SU-DHL-6 (cell line): Measurements from ENCODE around the gene OR8D1.
"Not testable (repeated sequence)": the region's sequence is repeated elsewhere in the genome, so short reads cannot be mapped to it uniquely, and the experiment has no call there.

Experiments used
- H2AFZ ChIP-seq: fragments of 200-600 bp; sonication (generic); 2 replicates; pipeline ENCODE4 v1.6.1; 2014; ENCODE audit warnings: low read depth, mild to moderate bottlenecking, moderate library complexity, mixed read lengths, antibody characterized with exemption, low read length; ENCODE audit not compliant: severe bottlenecking
- H3F3A ChIP-seq: fragments of 200-600 bp; shearing (Covaris generic); 2 replicates; pipeline ENCODE4 v1.6.0; 2016; ENCODE audit warnings: antibody characterized with exemption, mild to moderate bottlenecking; ENCODE audit not compliant: insufficient read depth
- H3K27ac ChIP-seq: fragments of 200-600 bp; sonication (generic); 2 replicates; pipeline ENCODE4 v1.5.1; 2016; ENCODE audit warnings: low read depth, mild to moderate bottlenecking, low read length, moderate library complexity, mixed read lengths
- H3K27me3 ChIP-seq: fragments of 200-600 bp; sonication (generic), shearing (Covaris generic); 2 replicates; pipeline ENCODE4 v1.6.0; 2014; ENCODE audit warnings: mild to moderate bottlenecking, low read length
- H3K36me3 ChIP-seq: fragments of 200-600 bp; sonication (generic); 2 replicates; pipeline ENCODE4 v1.6.1; 2014; ENCODE audit warnings: mild to moderate bottlenecking, low read length, mixed read lengths
- H3K4me2 ChIP-seq: fragments of 300-600, 200-600 bp; shearing (Covaris generic), sonication (generic); 2 replicates; pipeline ENCODE4 v1.6.0; 2014; ENCODE audit warnings: low read length, low read depth, mild to moderate bottlenecking; ENCODE audit not compliant: poor library complexity, severe bottlenecking
- H3K4me3 ChIP-seq: fragments of 200-600 bp; sonication (generic); 2 replicates; pipeline ENCODE4 v1.5.1; 2014; ENCODE audit warnings: antibody characterized with exemption, low read length, mild to moderate bottlenecking, mixed read lengths; ENCODE audit not compliant: insufficient read depth, poor library complexity, severe bottlenecking
- H3K79me2 ChIP-seq: fragments of 200-600 bp; sonication (generic); 2 replicates; pipeline ENCODE4 v1.6.1; 2014; ENCODE audit warnings: mild to moderate bottlenecking, low read length, moderate library complexity; ENCODE audit not compliant: insufficient read depth
- H3K9ac ChIP-seq: fragments of 200-600 bp; sonication (generic); 2 replicates; pipeline ENCODE4 v1.7.0; 2014; ENCODE audit warnings: mild to moderate bottlenecking, low read length
- H3K9me2 ChIP-seq: fragments of 200-600 bp; sonication (generic); replicated peaks from 2 replicates; pipeline ENCODE4 v1.6.1; 2014; ENCODE audit warnings: low read length; ENCODE audit not compliant: insufficient read depth
- H3K9me3 ChIP-seq: fragments of 200-600 bp; sonication (generic); 2 replicates; pipeline ENCODE4 v1.6.1; 2014; ENCODE audit warnings: low read length, mixed read lengths; ENCODE audit not compliant: insufficient read depth
- H4K20me1 ChIP-seq: fragments of 200-600 bp; sonication (generic); 2 replicates; pipeline ENCODE4 v1.6.1; 2014; ENCODE audit warnings: low read depth, mild to moderate bottlenecking, antibody characterized with exemption, low read length, moderate library complexity, mixed read lengths
- CTCF ChIP-seq: fragments of 200-600 bp; sonication (generic); IDR thresholded peaks from one replicate; pipeline ENCODE4 v1.5.1; 2017; ENCODE audit warnings: antibody characterized with exemption, mild to moderate bottlenecking, low read length, moderate library complexity; ENCODE audit not compliant: insufficient read depth, poor library complexity, severe bottlenecking
- EZH2phosphoT487 ChIP-seq: fragments of 200-600 bp; sonication (generic), shearing (Covaris generic); conservative IDR thresholded peaks from 2 replicates; pipeline ENCODE4 v1.6.1; 2018; ENCODE audit warnings: mild to moderate bottlenecking, antibody characterized with exemption, low read length, moderate library complexity, mixed read lengths

Gene OR8D1

GRCh38 chr11:124277207-124277606 lies 36.5 kb downstream of the OR8D1 start:
- TF ChIP-seq EZH2phosphoT487 (no peak), CTCF (no peak)
- Histone ChIP-seq H3K4me3 (no peak overlapping the region), H3K27me3 (no peaks in the 10 kb centered on the region), H3K9ac (no peak overlapping the region), H3K9me2 (no peaks in the 10 kb centered on the region), H3K79me2 (no peaks in the 10 kb centered on the region), H3K36me3 (no peaks in the 10 kb centered on the region), H3K9me3 (no peaks in the 10 kb centered on the region), H2AFZ (no peak overlapping the region), H3K4me2 (no peak overlapping the region), H3K27ac (no peak overlapping the region), H4K20me1 (no peaks in the 10 kb centered on the region), H3F3A (no peaks in the 10 kb centered on the region)

DNA sequence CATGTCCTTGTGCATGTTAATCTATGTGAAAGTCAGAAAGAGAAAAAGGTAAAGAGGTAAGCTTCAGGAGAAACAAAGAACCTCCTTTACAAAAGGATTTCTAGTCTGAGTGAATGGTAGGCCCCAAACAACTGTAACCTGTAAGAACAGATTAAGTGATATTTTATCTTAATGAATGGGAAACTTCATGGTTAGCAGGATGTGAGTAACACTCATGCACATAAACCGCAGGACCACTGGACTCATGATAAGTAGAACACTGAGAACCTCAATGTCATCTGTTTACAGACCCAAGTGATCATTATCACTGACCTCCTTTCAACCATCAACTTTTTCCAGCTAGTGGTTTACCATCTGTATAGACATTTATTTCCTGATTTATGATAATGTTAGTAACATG lies 37.7 kb downstream of the OR8D1 start:
- H3K9ac ChIP-seq = no peak overlapping the region

GRCh38 chr11:124274000-124274399 lies 39.7 kb downstream of the OR8D1 start:
- H3F3A ChIP-seq = no peaks in the 10 kb centered on the region
- H3K27me3 ChIP-seq = no peaks in the 10 kb centered on the region
- H3K79me2 ChIP-seq = no peaks in the 10 kb centered on the region
- no peak overlapping the region for H3K4me3 ChIP-seq
- no peak overlapping the region for H3K9ac ChIP-seq
- no peak overlapping the region for H2AFZ ChIP-seq
- H3K27ac ChIP-seq = no peak overlapping the region
- H3K9me2 ChIP-seq = no peaks in the 10 kb centered on the region
- no peaks in the 10 kb centered on the region for H4K20me1 ChIP-seq
- H3K4me2 ChIP-seq = no peak overlapping the region
- TF ChIP-seq EZH2phosphoT487 (no peak), CTCF (no peak)
- H3K36me3 ChIP-seq = no peaks in the 10 kb centered on the region
- H3K9me3 ChIP-seq = no peaks in the 10 kb centered on the region

More for the DNA sequence above, 37.7 kb downstream of the OR8D1 start:
- H4K20me1 ChIP-seq = no peaks in the 10 kb centered on the region
- no peaks in the 10 kb centered on the region for H3K36me3 ChIP-seq
- H3K27ac ChIP-seq = no peak overlapping the region
- no peaks in the 10 kb centered on the region for H3K9me2 ChIP-seq
- no peak for TF ChIP-seq CTCF
- TF ChIP-seq EZH2phosphoT487 = no peak
- H3F3A ChIP-seq = no peaks in the 10 kb centered on the region
- H3K79me2 ChIP-seq = no peaks in the 10 kb centered on the region
- no peak overlapping the region for H3K4me3 ChIP-seq
- no peaks in the 10 kb centered on the region for H3K27me3 ChIP-seq
- H3K4me2 ChIP-seq = no peak overlapping the region
- H3K9me3 ChIP-seq = no peaks in the 10 kb centered on the region
- no peak overlapping the region for H2AFZ ChIP-seq

DNA sequence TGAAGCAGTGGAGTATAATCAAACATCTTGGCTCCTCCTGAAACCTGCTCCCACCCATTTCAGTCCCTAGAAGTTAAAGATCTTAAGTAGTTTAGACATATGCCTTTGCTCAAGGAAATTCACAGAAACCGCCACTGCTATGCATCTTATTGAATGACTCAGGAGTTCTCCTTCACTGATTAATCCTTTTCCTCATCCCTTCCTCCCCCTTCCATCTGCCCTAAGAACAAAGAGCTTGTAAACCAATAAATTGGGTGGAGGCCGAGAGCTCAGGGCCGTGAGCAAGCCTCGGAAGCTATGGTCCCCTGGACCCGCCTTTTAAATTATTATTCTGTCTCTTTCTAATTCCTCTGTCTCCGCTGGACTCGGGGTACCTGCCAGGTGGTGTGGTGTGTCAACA lies 42.9 kb downstream of the OR8D1 start:
- H3K27ac ChIP-seq, H3K9me3 ChIP-seq, H4K20me1 ChIP-seq, H3K27me3 ChIP-seq, H3F3A ChIP-seq, H3K4me2 ChIP-seq, H3K79me2 ChIP-seq, H2AFZ ChIP-seq, H3K9me2 ChIP-seq, H3K36me3 ChIP-seq, H3K4me3 ChIP-seq, H3K9ac ChIP-seq: not testable (repeated sequence)

- H4K20me1 ChIP-seq, H3K4me3 ChIP-seq: not testable (repeated sequence)
Observed at GRCh38 chr11:124265041-124265440, 48.7 kb downstream of the OR8D1 start.

More at GRCh38 chr11:124265041-124265440, 48.7 kb downstream of the OR8D1 start:
- H3K9me2 ChIP-seq, H3K9me3 ChIP-seq, H3K36me3 ChIP-seq, H3K27ac ChIP-seq, H3K79me2 ChIP-seq, H2AFZ ChIP-seq, H3K27me3 ChIP-seq, H3F3A ChIP-seq, H3K4me2 ChIP-seq, H3K9ac ChIP-seq: not testable (repeated sequence)
